ENCODE results near the gene MACROD2.

DNA sequence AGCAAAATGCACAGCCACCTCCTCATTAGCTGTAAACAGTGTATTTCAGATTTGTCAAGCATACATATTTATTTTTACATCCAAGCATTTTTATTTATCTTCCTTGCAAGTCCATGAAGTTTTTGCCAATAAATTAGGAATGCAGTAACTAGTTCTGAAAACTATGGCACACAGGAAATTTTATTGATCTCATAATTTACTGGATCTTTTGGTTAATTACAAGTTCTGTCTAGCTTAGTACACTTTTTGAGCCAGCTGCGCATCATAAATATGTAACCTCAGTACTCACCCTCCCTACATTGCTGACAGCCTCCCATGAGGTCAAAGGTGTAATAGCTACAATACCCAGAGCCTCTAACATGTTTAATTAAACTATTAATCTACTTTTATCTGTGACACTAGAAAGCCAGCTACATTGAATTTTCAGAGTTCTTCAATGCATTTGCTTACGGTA, 1679.8 kb downstream of the MACROD2 start:
- TF ChIP-seq ZNF660 (tag by site-specific recombination; IDR thresholded peaks at IDR 0.05) (no peak), ZNF174 (tag by site-specific recombination; IDR thresholded peaks at IDR 0.05) (no peak), ZNF558 (tag by site-specific recombination; IDR thresholded peaks at IDR 0.05) (no peak), ZNF266 (tag by site-specific recombination; IDR thresholded peaks at IDR 0.05; ENCODE audit: low read depth) (no peak), TSHZ1 (tag by site-specific recombination; IDR thresholded peaks at IDR 0.05; ENCODE audit: borderline replicate concordance) (no peak)
- TF ChIP-seq, protein P1, sequence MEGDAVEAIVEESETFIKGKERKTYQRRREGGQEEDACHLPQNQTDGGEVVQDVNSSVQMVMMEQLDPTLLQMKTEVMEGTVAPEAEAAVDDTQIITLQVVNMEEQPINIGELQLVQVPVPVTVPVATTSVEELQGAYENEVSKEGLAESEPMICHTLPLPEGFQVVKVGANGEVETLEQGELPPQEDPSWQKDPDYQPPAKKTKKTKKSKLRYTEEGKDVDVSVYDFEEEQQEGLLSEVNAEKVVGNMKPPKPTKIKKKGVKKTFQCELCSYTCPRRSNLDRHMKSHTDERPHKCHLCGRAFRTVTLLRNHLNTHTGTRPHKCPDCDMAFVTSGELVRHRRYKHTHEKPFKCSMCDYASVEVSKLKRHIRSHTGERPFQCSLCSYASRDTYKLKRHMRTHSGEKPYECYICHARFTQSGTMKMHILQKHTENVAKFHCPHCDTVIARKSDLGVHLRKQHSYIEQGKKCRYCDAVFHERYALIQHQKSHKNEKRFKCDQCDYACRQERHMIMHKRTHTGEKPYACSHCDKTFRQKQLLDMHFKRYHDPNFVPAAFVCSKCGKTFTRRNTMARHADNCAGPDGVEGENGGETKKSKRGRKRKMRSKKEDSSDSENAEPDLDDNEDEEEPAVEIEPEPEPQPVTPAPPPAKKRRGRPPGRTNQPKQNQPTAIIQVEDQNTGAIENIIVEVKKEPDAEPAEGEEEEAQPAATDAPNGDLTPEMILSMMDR (tag by site-specific recombination; IDR thresholded peaks at IDR 0.05), result no peak
- TF ChIP-seq, protein P2, sequence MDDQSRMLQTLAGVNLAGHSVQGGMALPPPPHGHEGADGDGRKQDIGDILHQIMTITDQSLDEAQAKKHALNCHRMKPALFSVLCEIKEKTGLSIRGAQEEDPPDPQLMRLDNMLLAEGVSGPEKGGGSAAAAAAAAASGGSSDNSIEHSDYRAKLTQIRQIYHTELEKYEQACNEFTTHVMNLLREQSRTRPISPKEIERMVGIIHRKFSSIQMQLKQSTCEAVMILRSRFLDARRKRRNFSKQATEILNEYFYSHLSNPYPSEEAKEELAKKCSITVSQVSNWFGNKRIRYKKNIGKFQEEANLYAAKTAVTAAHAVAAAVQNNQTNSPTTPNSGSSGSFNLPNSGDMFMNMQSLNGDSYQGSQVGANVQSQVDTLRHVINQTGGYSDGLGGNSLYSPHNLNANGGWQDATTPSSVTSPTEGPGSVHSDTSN (CRISPR knock-in tag; IDR thresholded peaks at IDR 0.05), result no peak
- TF ChIP-seq, protein P3, sequence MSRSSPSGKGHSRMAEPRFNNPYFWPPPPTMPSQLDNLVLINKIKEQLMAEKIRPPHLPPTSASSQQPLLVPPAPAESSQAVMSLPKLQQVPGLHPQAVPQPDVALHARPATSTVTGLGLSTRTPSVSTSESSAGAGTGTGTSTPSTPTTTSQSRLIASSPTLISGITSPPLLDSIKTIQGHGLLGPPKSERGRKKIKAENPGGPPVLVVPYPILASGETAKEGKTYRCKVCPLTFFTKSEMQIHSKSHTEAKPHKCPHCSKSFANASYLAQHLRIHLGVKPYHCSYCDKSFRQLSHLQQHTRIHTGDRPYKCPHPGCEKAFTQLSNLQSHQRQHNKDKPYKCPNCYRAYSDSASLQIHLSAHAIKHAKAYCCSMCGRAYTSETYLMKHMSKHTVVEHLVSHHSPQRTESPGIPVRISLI (tag by site-specific recombination; IDR thresholded peaks at IDR 0.05), result no peak
